ENCODE measurements around the gene HOPX.
"Not testable (repeated sequence)": the region's sequence is repeated elsewhere in the genome, so short reads cannot be mapped to it uniquely, and the experiment has no call there.

The HOPX gene

DNA sequence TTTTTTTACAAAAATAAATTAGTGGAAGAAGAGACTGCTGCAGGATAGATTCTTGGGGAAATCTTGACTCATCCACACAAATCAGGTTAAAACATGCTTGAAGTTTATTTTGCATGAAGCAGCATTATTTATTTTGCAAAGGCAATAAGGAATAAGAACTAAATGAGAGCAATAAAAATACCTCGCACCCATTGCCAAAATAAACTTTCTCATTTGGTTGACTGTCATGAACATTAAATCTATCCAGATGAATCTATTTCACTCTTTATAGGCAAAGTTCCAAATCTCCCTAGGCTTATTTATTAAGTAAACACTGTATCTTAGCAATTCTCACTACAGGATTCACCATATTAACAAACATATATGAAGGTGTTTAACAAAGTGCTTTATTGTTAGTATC is 58.9 kb downstream of the HOPX start:
- no peak for DNase-seq

DNA sequence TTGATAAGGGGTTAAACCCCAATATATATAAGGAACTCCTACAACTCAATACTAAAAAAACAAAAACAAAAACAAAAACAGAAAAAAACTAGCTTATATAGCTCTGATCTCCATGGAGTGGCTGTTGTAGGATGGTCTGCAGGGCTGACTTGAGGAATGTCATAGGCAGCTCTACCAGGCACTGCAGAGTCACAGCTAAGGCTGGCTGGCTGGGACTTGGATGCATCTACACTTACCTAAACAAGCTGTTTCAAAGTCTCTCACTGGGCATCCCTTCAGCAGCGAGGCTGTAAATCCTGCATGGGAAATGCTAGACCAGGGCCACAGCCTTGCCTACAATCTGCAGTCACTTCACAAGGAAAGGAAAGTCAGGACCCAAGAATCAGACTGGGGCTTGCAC is 61.3 kb downstream of the HOPX start:
- no peak for DNase-seq

DNA sequence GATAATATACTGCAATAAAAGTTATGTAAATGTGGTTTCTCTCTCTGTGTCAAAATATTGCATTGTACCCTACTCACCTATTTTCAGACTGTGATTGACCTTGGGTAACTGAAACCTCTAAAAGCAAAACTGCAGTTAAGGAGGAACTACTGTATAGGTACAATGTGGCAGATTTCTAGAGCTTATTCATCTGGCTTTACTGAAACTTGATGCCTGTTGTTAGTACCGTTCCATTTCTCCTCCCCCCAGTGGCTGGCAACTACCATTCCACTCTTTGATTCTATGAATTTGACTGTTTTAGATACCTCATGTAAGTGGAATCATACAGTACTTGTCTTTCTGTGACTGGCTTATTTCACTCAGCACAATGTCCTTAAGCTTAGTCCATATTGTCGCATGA is 61.9 kb downstream of the HOPX start:
- DNase-seq = no peak

DNA sequence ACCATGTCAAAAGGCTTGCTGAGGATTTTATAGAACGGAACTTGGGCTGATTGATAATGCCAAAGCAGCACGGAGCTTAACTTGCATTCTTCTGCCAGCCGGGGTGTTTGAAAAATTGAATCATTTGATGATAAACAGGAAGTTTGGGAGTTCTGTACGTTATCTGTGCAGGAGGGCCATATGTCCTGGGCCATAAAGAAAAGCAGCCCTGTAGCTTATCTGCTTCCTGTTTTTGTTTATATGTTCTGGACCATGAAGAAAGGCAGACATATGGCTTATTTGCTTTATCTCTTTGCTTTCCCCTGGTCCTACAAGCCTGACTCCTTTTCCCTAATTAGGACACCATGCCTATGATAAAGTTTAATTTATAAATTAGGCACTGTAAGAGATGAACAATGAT is 62.4 kb downstream of the HOPX start:
- no peak for DNase-seq

DNA sequence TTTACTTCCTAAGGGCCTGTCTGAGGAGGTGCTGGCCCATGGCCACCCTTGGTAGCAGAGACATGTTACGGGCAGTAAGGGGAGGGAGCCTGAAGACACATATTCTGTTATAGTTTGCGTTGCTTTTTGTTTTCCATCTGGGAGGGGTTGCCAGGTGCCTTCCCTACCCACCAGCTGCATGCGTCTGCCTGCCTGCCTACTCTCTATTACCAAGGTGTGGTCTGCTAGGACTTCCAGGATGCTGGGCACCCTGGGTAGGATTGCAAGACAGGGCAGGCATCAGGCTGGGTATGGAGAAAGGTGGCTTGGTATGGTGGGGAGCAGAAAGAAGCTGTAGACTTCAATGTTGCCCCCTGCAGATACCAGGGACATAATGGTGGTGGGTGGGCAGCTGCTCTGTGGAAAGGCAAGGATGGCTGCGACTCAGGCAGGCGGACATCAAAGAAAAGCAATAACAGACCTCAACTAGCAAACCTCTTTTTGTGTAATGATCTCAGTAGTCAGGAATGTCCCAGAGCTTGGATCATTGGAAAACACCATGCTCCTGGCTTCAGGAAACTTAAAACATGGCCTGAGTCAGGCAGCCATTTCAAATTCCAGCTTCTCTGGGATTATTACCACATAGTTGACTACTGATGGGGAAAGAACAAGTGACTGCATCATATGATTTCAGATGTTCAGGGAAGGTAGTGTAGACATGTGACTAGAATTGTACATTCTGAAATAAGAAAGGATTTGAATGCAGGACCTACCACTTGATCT is 67.8 kb downstream of the HOPX start:
- no peak for DNase-seq

DNA sequence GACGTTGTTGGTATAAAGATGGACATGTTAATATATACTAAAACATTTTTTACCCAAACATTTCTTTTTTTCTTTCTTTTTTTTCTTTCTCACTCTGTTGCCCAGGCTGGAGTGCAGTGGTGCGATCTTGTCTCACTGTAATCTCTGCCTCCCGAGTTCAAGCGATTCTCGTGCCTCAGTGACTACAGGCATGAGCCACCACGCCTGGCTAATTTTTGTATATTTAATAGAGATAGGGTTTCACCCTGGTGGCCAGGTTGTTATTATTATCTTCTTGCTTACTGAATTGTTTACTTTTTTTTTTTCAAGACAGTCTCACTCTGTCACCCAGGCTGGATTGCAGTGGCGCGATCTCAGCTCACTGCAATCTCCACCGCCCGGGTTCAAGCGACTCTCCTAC is 68.8 kb downstream of the HOPX start:
- DNase-seq = no peak

DNA sequence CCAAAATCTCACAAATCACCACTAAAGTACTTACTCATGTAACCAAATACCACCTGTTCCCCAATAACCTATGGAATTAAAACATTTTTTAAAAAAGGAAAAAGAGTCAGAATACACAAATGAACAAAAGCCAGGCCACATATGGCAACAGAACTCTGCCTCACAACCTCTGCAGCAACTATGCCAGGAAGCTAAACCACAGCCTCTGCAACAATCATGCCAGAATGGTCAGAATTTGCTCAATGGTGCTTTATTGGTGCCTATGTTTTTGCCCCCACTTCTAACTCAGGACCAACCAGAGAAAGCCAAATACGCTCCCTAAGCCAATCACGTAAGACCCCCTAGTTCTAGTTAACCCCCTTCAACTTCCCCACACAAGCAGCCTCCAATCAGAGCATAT is 69.6 kb downstream of the HOPX start:
- no peak for DNase-seq

DNA sequence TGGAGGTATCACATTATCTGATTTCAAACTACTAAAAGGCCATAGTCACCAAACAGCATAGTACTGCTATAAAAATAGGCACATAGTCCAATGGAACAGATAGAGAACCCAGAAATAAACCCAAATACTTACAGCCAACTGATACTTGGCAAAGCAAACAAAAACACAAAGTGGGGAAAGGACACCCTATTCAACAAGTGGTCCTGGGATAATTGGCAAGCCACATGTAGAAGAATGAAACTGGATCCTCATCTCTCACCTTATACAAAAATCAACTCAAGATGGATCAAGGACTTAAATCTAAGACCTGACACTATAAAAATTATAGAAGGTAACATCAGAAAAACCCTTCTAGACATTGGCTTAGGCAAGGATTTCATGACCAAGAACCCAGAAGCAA is 70.9 kb downstream of the HOPX start:
- not testable (repeated sequence) for DNase-seq

DNA sequence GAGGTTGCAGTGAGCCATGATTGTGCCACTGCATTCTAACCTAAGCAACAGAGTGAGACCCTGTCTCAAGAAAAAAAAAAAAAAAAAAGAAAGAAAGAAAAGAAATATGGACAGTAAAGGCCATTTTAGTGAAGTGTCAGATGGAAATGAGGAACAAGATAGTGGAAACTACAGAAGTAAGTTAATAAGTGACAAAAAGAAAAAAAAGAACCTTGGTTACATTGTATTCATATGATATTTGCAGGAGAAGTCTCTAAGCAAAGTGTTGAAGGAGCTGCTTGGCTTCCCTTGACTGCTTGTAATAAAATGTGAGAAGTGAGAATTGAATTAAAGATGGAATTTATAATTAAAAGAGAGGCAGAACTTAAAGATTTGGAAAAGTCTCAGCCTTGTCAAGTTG is 73.2 kb downstream of the HOPX start:
- DNase-seq = no peak

DNA sequence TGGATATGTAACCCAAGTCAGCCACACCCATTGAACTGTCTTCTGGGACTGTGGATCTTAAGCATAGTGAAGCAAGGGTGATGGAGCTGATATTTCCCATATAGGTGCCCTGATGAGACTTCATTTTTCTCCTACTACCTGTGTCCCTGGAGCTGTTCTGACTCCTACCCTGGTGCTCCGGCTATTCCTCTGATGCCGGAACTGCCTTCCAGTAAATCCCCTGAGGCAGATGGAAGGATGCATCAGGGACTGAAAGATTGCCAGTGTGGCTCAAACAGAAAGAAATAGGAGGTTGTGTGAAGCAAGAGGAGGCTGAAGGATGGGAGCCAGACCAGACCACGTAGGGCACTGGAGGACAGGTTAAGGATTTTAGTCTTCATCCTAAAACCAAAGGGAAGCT is 74.7 kb downstream of the HOPX start:
- no peak for DNase-seq

DNA sequence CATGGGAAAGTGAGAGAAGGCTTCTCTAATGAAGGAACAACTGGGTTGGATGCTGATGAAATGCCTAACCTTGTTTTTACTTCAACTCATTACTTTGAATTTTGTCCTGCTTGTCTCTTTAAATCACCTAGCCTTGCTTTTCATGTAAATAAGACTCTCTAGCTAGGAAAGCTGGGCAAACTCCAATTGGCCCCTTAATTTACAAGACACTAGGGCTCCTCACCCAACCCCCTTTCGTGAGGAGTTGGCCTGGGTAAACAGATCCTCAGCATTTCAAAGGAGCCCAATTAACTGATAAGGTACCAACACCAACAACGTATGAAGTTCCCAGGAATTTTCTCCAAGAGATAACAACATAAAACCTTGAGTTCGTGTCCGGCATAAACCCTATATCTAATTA is 75.6 kb downstream of the HOPX start:
- DNase-seq = not testable (repeated sequence)

DNA sequence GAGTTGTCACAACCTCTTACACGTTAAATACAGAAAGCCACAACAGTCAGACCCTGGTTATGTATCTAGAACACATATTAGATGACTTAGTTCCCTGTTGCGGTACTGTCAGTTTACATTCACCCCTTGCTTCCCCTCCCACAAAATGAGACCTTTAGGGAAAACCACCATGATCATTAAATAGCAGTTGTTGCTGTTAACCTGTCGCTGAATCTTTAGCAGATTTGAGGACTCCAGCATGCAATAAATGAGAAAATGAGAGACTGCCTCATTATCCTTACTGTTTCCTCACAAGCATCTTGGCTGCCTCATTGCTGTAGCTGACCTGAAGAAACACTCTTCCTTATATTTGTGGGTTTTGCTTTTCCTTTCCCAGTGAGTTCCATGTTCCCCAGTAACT is 77.8 kb downstream of the HOPX start:
- DNase-seq = no peak

All from activated CD4-positive, alpha-beta T cell treated with anti-CD3 and anti-CD28 coated beads for 4 hours (primary cell).